ENCODE measurements around the gene FARSA. TPM values are rescaled to one million over a fixed set of nuclear protein-coding genes. Genes with fewer than 3 reads are reported as not detected.

FARSA gene
- total and polyA plus RNA-seq, 10 of the 15 experiments (the other 5 are each of a cell fraction or from before 2014, with no cell fraction given) = 20.3 to 212 (median 76.4) TPM

GRCh38 chr19:12921047-12921446, 12.5 kb downstream of the FARSA start:
- POLR2A ChIA-PET = interaction anchor here (0.7 kb wide), 1 partner anchor 305 kb away, joined by 7 read pairs; no protein-coding TSS in a partner anchor

DNA sequence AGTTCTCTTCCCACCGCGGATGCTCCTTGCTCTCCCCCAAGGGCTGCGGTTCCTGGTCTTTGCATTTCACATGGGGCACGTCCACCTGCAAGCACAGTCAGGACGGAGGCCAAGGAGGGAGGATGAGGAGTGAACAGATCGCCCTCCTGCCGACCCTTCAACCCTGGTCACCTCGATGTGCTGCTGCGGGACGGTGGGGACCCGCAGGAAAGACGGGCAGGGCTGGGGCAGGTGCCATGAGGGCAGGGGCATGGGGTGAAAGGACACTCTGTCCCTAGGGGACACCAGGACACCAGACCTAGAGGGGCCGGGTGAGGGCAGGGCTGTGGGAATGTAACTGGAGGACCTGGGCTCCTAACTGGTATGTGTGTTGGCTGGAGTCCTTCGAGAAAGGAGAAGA, 15.3 kb downstream of the FARSA start:
- intact Hi-C loops (cut with micrococcal nuclease; ENCODE audit: unreplicated experiment) (no loop called here), in situ Hi-C loops (cut with MboI) (no loop called here)
- ChIA-PET SMC1A (ENCODE audit: uncharacterized antibody, unreplicated experiment) (no interaction called here), POLR2A (no interaction called here), RAD21 (ENCODE audit: unreplicated experiment) (no interaction called here), CTCF (interaction anchor here (0.9 to 2.4 kb wide), 2 partner anchors 14 to 47 kb away, joined by 5 to 11 read pairs; no protein-coding TSS in a partner anchor)
- no peak overlapping the region for H2AFZ ChIP-seq (ENCODE audit: control insufficient read depth, low read depth, low read length)
- H3K4me1 ChIP-seq (ENCODE audit: control insufficient read depth, insufficient read depth, low read length) = peaks cover 10% of the 10 kb centered on the region
- 90% methylated on average over 14 of the region's 14 CpGs for WGBS (ENCODE audit: insufficient coverage, insufficient replicate concordance, low lambda C conversion rate, missing lambda C conversion rate)
- no peak overlapping the region for H3K9ac ChIP-seq (ENCODE audit: control insufficient read depth, insufficient read depth, low read length)
- no peak for ATAC-seq
- H3K9me3 ChIP-seq (replicated peaks; ENCODE audit: control insufficient read depth, insufficient read depth, low read length) = no peaks in the 10 kb centered on the region; the same call in 2 of the 3 replicates
- H3K4me3 ChIP-seq = no peak overlapping the region
- no peak for FAIRE-seq
- H3K27me3 ChIP-seq (replicated peaks in 1 of 2; ENCODE audit: control insufficient read depth in 2 of 2, insufficient read depth in 2 of 2, low read length in 1 of 2) = no peaks in the 10 kb centered on the region
- H3K27ac ChIP-seq (ENCODE audit: control insufficient read depth, insufficient read depth) = no peak overlapping the region
- BruUV-seq (replicated peaks) = no TSS peak
- H3K79me2 ChIP-seq (ENCODE audit: control insufficient read depth, insufficient read depth, low read length) = no peaks in the 10 kb centered on the region
- H3K4me2 ChIP-seq (ENCODE audit: control insufficient read depth, insufficient read depth) = no peak overlapping the region
- DNase-seq (ENCODE audit: low read depth, low spot score) = no peak
- H3K36me3 ChIP-seq (ENCODE audit: control insufficient read depth in 2 of 2, insufficient read depth in 2 of 2, low read length in 1 of 2) = peaks cover 4 to 7% of the 10 kb centered on the region in 2 experiments; a peak in 2 of 4 replicates
- H4K20me1 ChIP-seq (ENCODE audit: control insufficient read depth, insufficient read depth) = no peaks in the 10 kb centered on the region
- TF ChIP-seq, protein P1, sequence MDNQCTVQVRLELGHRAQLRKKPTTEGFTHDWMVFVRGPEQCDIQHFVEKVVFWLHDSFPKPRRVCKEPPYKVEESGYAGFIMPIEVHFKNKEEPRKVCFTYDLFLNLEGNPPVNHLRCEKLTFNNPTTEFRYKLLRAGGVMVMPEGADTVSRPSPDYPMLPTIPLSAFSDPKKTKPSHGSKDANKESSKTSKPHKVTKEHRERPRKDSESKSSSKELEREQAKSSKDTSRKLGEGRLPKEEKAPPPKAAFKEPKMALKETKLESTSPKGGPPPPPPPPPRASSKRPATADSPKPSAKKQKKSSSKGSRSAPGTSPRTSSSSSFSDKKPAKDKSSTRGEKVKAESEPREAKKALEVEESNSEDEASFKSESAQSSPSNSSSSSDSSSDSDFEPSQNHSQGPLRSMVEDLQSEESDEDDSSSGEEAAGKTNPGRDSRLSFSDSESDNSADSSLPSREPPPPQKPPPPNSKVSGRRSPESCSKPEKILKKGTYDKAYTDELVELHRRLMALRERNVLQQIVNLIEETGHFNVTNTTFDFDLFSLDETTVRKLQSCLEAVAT (IDR thresholded peaks at IDR 0.05) = no peak
- TF ChIP-seq YBX1 (IDR thresholded peaks at IDR 0.05) (no peak), ZNF384 (IDR thresholded peaks at IDR 0.05; ENCODE audit: borderline replicate concordance, low read depth, low read length) (no peak), HDGF (IDR thresholded peaks at IDR 0.05) (no peak), CBFB (IDR thresholded peaks at IDR 0.05; ENCODE audit: low read depth) (no peak), MTA2 (IDR thresholded peaks at IDR 0.05; ENCODE audit: low read depth) (no peak), GATAD2B (conservative IDR thresholded peaks at IDR 0.05; ENCODE audit: low read depth) (no peak), CHD1 (IDR thresholded peaks at IDR 0.05; ENCODE audit: low read depth, low read length) (no peak), KLF5 (IDR thresholded peaks at IDR 0.05; ENCODE audit: partially characterized antibody) (no peak)
- TF ChIP-seq, protein P2, sequence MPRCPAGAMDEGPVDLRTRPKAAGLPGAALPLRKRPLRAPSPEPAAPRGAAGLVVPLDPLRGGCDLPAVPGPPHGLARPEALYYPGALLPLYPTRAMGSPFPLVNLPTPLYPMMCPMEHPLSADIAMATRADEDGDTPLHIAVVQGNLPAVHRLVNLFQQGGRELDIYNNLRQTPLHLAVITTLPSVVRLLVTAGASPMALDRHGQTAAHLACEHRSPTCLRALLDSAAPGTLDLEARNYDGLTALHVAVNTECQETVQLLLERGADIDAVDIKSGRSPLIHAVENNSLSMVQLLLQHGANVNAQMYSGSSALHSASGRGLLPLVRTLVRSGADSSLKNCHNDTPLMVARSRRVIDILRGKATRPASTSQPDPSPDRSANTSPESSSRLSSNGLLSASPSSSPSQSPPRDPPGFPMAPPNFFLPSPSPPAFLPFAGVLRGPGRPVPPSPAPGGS (IDR thresholded peaks at IDR 0.05; ENCODE audit: borderline replicate concordance, insufficient read depth, low read depth, low read length, poor library complexity, severe bottlenecking) = no peak
- TF ChIP-seq, protein P3, sequence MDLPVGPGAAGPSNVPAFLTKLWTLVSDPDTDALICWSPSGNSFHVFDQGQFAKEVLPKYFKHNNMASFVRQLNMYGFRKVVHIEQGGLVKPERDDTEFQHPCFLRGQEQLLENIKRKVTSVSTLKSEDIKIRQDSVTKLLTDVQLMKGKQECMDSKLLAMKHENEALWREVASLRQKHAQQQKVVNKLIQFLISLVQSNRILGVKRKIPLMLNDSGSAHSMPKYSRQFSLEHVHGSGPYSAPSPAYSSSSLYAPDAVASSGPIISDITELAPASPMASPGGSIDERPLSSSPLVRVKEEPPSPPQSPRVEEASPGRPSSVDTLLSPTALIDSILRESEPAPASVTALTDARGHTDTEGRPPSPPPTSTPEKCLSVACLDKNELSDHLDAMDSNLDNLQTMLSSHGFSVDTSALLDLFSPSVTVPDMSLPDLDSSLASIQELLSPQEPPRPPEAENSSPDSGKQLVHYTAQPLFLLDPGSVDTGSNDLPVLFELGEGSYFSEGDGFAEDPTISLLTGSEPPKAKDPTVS (IDR thresholded peaks at IDR 0.05; ENCODE audit: low read depth, low read length) = no peak

More at GRCh38 chr19:12921047-12921446, 12.5 kb downstream of the FARSA start:
- no TSS peak for BruUV-seq (replicated peaks)
- Histone ChIP-seq H3K36me3 (ENCODE audit: control insufficient read depth in 2 of 2, insufficient read depth in 2 of 2, low read length in 1 of 2) (peaks cover 15 to 18% of the 10 kb centered on the region in 2 experiments), H3K9me3 (replicated peaks; ENCODE audit: control insufficient read depth, insufficient read depth, low read length) (no peaks in the 10 kb centered on the region; the same call in 2 of the 3 replicates), H3K27ac (ENCODE audit: control insufficient read depth, insufficient read depth) (no peak overlapping the region), H3K4me1 (ENCODE audit: control insufficient read depth, insufficient read depth, low read length) (peaks cover 3% of the 10 kb centered on the region; the same call in 1 of the 2 replicates), H3K27me3 (replicated peaks in 1 of 2; ENCODE audit: control insufficient read depth in 2 of 2, insufficient read depth in 2 of 2, low read length in 1 of 2) (no peaks in the 10 kb centered on the region), H4K20me1 (ENCODE audit: control insufficient read depth, insufficient read depth) (no peaks in the 10 kb centered on the region), H3K4me2 (ENCODE audit: control insufficient read depth, insufficient read depth) (no peak overlapping the region), H3K9ac (ENCODE audit: control insufficient read depth, insufficient read depth, low read length) (no peak overlapping the region), H3K79me2 (ENCODE audit: control insufficient read depth, insufficient read depth, low read length) (no peaks in the 10 kb centered on the region), H2AFZ (ENCODE audit: control insufficient read depth, low read depth, low read length) (no peak overlapping the region), H3K4me3 (no peak overlapping the region)
- in situ Hi-C loops (cut with MboI) = no loop called here
- CTCF ChIA-PET = interaction anchor here (0.6 to 1.5 kb wide), 2 partner anchors 44 to 47 kb away, joined by 3 to 4 read pairs; no protein-coding TSS in a partner anchor
- ATAC-seq (no peak), DNase-seq (ENCODE audit: low read depth, low spot score) (no peak), FAIRE-seq (no peak)
- RAD21 ChIA-PET (ENCODE audit: unreplicated experiment) = interaction anchor here (1.0 to 1.9 kb wide), 2 partner anchors 9 to 44 kb away, joined by 3 to 6 read pairs; no protein-coding TSS in a partner anchor
- intact Hi-C loops (cut with micrococcal nuclease; ENCODE audit: unreplicated experiment) = no loop called here
- WGBS (ENCODE audit: insufficient coverage, insufficient replicate concordance, low lambda C conversion rate, missing lambda C conversion rate) = 64% methylated on average over 3 of the region's 3 CpGs
- SMC1A ChIA-PET (ENCODE audit: uncharacterized antibody, unreplicated experiment) = interaction anchor here (1.3 to 2.6 kb wide), 3 partner anchors 11 to 44 kb away, joined by 3 to 14 read pairs (median 5); no protein-coding TSS in a partner anchor
- no peak for TF ChIP-seq CHD1 (IDR thresholded peaks at IDR 0.05; ENCODE audit: low read depth, low read length)
- no peak for TF ChIP-seq NFYB (IDR thresholded peaks at IDR 0.05; ENCODE audit: insufficient read depth, low read depth, low read length)
- TF ChIP-seq RAD51 (IDR thresholded peaks at IDR 0.05) = no peak
- TF ChIP-seq SRF (IDR thresholded peaks at IDR 0.05; ENCODE audit: low read depth in 2 of 2, low read length in 2 of 2) = no peak
- TF ChIP-seq MTA3 (IDR thresholded peaks at IDR 0.05; ENCODE audit: borderline replicate concordance, low read length) = no peak
- no peak for TF ChIP-seq RB1 (IDR thresholded peaks at IDR 0.05; ENCODE audit: borderline replicate concordance)

Measured in GM12878 (cell line).